Nephron (organoid): ENCODE results near the gene PERM1.
"Not testable (repeated sequence)": the region's sequence is repeated elsewhere in the genome, so short reads cannot be mapped to it uniquely, and the experiment has no call there.

ENCODE experiments used
- H3K27ac Mint-ChIP-seq, 3 experiments: 2 replicates each; pipeline ENCODE4 v1.8.0; 2020; ENCODE audit warnings: mixed read lengths in 3 of 3, mild to moderate bottlenecking in 2 of 3, moderate library complexity in 1 of 3
- H3K27me3 Mint-ChIP-seq: 2 replicates; pipeline ENCODE4 v1.8.0; 2021; ENCODE audit warnings: low read depth, mild to moderate bottlenecking, moderate library complexity, mixed read lengths
- H3K36me3 Mint-ChIP-seq: 2 replicates; pipeline ENCODE4 v1.8.0; 2020; ENCODE audit warnings: low read depth, mixed read lengths
- H3K4me1 Mint-ChIP-seq: 2 replicates; pipeline ENCODE4 v1.8.0; 2020; ENCODE audit warnings: mixed read lengths
- H3K4me3 Mint-ChIP-seq, 3 experiments: 2 replicates each; pipeline ENCODE4 v1.8.0; 2020; ENCODE audit warnings: mild to moderate bottlenecking in 3 of 3, mixed read lengths in 3 of 3, moderate library complexity in 2 of 3
- H3K9me3 Mint-ChIP-seq: 2 replicates; pipeline ENCODE4 v1.8.0; 2020; ENCODE audit warnings: mixed read lengths
- TF ChIP-seq, protein P1 (sequence below), 3 experiments: fragments of 200-600 bp; sonication (generic); IDR thresholded peaks; one replicate each; pipeline ENCODE4 v1.5.0; 2021; ENCODE audit warnings: antibody characterized with exemption in 3 of 3; ENCODE audit not compliant: unreplicated experiment in 3 of 3

The PERM1 gene

DNA sequence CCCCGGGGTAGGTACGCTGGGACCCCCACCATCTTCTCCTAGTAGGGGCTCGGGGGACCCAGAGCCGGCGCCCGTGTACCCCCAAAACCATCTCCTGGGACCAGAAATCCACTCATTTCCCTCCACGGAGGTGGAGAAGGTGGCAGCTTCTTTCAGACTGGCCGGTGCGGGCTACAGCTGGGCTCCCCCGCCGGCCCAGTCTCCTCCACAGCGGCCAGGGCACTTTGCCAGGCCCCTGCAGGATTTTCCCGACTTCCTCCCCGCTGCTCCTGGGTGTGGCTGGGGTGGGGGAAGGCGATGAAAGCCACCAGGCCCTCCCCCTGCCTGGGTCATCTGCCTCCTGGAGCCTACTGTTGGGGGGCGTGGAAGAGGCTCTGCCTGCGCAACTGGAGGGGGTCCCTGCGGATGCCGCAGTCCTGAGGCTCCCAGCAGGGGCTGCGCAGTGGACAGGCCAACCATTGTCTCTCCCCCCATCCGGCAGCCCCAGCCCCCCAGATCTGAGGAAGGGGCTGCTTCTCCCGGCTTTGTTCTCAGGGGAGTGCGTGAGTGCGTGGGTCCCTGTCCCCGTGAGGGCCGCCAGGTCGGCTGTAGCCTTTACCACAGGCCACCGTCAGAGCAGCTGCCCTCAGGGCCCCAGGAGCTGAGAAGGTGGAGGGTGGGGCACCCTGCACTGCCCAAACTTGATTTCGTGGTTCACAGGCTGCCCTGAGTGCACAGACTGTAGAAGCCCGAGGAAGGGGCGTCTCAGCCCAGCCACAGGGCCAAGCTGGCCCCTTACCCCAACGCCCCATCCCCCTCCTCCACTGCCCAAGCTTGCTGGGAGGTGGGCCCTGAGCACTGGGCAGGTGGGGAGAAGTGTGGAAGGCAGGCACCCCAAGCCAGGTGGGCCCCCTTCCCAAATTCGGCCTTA, 39.4 kb upstream of the PERM1 start:
- TF ChIP-seq, protein P1, sequence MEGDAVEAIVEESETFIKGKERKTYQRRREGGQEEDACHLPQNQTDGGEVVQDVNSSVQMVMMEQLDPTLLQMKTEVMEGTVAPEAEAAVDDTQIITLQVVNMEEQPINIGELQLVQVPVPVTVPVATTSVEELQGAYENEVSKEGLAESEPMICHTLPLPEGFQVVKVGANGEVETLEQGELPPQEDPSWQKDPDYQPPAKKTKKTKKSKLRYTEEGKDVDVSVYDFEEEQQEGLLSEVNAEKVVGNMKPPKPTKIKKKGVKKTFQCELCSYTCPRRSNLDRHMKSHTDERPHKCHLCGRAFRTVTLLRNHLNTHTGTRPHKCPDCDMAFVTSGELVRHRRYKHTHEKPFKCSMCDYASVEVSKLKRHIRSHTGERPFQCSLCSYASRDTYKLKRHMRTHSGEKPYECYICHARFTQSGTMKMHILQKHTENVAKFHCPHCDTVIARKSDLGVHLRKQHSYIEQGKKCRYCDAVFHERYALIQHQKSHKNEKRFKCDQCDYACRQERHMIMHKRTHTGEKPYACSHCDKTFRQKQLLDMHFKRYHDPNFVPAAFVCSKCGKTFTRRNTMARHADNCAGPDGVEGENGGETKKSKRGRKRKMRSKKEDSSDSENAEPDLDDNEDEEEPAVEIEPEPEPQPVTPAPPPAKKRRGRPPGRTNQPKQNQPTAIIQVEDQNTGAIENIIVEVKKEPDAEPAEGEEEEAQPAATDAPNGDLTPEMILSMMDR (IDR thresholded peaks at IDR 0.05; ENCODE audit: unreplicated experiment in 3 of 3) = no peak
- Mint-ChIP-seq H3K36me3 (no peaks in the 10 kb centered on the region), H3K4me3 (peak overlapping the region; percentile 80 to 89 (median 87)), H3K27me3 (no peaks in the 10 kb centered on the region), H3K4me1 (peaks cover 26% of the 10 kb centered on the region), H3K9me3 (no peaks in the 10 kb centered on the region), H3K27ac (peak overlapping the region in 1 of 3 experiments; percentile 50)

DNA sequence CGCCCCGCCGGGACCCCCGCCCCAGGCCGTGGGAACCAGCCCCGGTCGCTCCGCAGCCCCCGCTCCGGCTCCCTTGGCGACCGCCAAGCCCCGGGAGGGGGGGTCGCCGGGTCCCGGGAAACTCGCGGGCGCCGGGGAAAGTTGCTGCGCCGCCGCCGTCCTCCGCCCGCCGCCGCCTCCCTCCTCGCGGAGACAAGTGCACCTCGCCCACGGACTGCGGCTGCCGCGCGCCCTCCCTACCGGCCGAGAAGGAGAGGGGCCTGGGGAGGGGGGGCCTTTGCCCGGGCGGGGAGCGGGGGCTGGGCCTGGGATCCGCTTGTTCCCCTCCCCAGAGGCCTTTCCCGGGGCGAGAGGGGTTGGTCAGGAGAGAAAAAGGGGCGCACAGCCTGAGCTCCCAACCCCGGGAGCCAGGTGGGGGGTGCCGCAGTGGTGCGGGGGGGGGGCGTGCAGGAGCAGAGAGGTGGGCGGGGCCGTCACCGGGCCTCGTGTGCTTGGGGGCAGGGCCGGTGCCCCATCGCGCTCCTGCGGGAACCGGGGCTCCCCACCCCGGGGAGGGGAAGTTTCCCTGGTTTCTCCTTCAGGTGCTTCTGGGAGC, 38.6 kb upstream of the PERM1 start:
- no peak overlapping the region for H3K27ac Mint-ChIP-seq
- H3K36me3 Mint-ChIP-seq = no peaks in the 10 kb centered on the region
- no peaks in the 10 kb centered on the region for H3K27me3 Mint-ChIP-seq
- TF ChIP-seq, protein P1 (IDR thresholded peaks at IDR 0.05; ENCODE audit: unreplicated experiment in 3 of 3) = no peak
- H3K9me3 Mint-ChIP-seq = no peaks in the 10 kb centered on the region
- peaks cover 21% of the 10 kb centered on the region for H3K4me1 Mint-ChIP-seq
- H3K4me3 Mint-ChIP-seq = peak overlapping the region; percentile 80 to 87 (median 83)

DNA sequence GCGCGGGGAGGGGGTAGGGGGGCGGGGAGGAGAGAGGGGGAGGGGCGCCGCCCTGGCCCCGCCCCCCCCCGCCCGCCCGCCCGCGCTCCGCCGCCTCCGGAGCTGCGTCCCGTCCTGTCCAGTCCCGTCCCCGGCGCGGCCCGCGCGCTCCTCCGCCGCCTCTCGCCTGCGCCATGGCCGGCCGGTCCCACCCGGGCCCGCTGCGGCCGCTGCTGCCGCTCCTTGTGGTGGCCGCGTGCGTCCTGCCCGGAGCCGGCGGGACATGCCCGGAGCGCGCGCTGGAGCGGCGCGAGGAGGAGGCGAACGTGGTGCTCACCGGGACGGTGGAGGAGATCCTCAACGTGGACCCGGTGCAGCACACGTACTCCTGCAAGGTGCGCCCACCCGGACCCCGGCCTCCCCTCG, 38.1 kb upstream of the PERM1 start, which contains the start of gene AGRN:
Gene AGRN, plus strand, starts transcription at position 121 of the 405 bp plus-strand sequence. Its CDS starts 53 bp downstream, at position 174.
- Mint-ChIP-seq H3K27me3 (no peaks in the 10 kb centered on the region), H3K9me3 (no peaks in the 10 kb centered on the region), H3K4me1 (peaks cover 21% of the 10 kb centered on the region), H3K4me3 (peak within 1 kb of the TSS; percentile 80 to 87 (median 83)), H3K27ac (peak within 1 kb of the TSS in 2 of 3 experiments; percentile 41 to 50), H3K36me3 (no peaks in the 10 kb centered on the region)
- TF ChIP-seq, protein P1 (IDR thresholded peaks at IDR 0.05; ENCODE audit: unreplicated experiment in 3 of 3) = no peak

DNA sequence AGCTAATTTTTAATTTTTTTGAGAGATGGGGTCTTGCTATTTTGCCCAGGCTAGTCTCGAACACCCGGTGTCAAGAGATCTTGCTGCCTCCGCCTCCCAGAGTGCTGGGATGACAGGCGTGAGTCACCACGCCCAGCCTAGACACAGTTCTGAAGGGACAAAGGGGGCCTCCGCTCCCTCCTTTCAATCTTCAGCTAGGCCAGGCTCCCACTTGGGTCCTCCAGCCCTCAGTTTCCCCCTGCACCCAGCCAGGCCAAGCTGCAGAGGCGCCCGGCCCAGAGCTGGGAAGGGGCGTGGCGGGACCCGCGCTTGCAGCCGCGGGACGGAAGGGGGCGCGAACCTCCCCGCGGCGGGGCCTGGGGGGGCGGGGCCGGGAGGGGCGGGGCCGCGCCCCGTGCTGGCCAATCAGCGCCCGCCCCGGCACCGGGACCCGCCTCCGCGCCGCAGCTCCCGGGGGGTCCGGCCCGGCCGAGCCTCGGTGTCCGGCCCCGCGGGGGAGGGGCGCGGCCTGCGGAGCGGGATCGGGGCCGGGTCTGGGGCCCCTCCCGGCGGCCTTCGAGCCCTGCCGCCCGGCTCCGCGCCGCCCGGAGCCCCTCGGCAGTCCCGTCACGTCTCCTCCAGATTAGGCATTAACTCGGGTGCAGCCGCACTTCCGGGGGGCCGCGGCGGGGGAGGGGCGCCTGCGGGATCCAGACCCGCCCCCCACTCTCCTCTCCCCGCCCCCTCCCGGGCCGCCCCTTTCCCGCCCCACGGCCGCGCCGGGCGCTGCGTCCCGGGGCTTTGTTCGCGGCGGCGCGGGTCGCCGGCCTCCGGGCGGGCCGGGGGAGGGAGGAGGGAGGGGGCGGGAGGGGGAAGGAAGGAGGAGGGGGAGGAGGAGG, 37.5 kb upstream of the PERM1 start:
- no peaks in the 10 kb centered on the region for H3K9me3 Mint-ChIP-seq
- TF ChIP-seq, protein P1 (IDR thresholded peaks at IDR 0.05; ENCODE audit: unreplicated experiment in 3 of 3) = peak; percentile 42 to 55 (median 53)
- H3K27ac Mint-ChIP-seq = peak overlapping the region in 1 of 3 experiments; percentile 41
- no peaks in the 10 kb centered on the region for H3K36me3 Mint-ChIP-seq
- H3K27me3 Mint-ChIP-seq = no peaks in the 10 kb centered on the region
- peaks cover 21% of the 10 kb centered on the region for H3K4me1 Mint-ChIP-seq
- H3K4me3 Mint-ChIP-seq = peak overlapping the region; percentile 27 to 66 (median 64)

DNA sequence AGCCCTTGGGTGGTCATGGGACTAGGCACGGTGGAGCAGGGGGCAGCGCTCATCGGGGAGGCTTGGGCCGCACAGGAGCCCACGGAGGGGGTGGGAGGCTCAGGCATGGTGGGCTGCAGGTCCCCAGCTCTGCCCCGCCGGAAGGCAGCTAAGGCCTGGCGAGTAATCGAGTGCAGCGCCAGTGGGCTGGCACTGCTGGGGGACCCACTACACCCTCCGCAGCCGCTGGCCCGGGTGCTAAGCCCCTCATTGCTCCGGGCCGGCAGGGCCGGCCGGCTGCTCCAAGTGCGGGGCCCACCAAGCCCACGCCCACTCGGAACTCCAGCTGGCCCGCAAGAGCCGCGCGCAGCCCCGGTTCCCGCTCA, 36.4 kb upstream of the PERM1 start:
- Mint-ChIP-seq H3K4me3 (peak overlapping the region in 2 of 3 experiments; percentile 14 to 74), H3K4me1 (peaks cover 22% of the 10 kb centered on the region)
- not testable (repeated sequence) for H3K9me3 Mint-ChIP-seq, H3K27ac Mint-ChIP-seq, H3K27me3 Mint-ChIP-seq, H3K36me3 Mint-ChIP-seq

DNA sequence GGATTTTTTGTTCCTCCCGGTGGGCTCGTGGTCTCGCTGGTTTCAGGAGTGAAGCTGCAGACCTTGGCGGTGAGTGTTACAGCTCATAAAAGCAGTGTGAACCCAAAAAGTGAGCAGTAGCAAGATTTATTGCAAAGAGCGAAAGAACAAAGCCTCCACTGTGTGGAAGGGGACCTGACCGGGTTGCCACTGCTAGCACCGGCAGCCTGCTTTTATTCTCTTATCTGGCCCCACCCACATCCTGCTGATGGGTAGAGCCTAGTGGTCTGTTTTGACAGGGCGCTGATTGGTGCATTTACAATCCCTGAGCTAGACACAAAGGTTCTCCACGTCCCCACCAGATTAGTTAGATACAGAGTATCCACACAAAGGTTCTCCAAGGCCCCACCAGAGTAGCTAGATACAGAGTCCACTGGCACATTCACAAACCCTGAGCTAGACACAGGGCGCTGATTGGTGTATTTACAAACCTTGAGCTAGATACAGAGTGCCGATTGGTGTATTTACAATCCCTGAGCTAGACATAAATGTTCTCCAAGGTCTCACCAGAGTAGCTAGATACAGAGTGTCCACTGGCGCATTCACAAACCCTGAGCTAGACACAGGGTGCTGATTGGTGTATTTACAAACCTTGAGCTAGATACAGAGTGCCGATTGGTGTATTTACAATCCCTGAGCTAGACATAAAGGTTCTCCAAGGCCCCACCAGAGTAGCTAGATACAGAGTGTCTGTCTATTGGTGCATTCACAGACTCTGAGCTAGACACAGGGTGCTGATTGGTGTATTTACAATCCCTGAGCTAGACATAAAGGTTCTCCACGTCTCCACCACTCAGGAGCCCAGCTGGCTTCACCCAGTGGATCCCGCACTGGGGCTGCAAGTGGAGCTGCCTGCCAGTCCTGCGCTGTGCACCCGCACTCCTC, 35.8 kb upstream of the PERM1 start:
- peaks cover 19% of the 10 kb centered on the region for H3K4me1 Mint-ChIP-seq
- not testable (repeated sequence) for H3K36me3 Mint-ChIP-seq
- H3K27ac Mint-ChIP-seq = peak overlapping the region; percentile 42 to 77 (median 62)

More for the DNA sequence above, 35.8 kb upstream of the PERM1 start:
- peak overlapping the region; percentile 14 to 74 (median 60) for H3K4me3 Mint-ChIP-seq
- H3K27me3 Mint-ChIP-seq, H3K9me3 Mint-ChIP-seq: not testable (repeated sequence)
